GM18868 (cell line): Measurements from ENCODE around the gene GAS2L1.
"Not testable (repeated sequence)": the region's sequence is repeated elsewhere in the genome, so short reads cannot be mapped to it uniquely, and the experiment has no call there.

Experiments used
- ATAC-seq: cut with Tn5 transposase; IDR thresholded peaks from one replicate; pipeline ENCODE4 v1.9.1; 2021; ENCODE audit warnings: mild to moderate bottlenecking, moderate library complexity; ENCODE audit not compliant: unreplicated experiment

The GAS2L1 gene

GRCh38 chr22:29340566-29340965, 34.1 kb downstream of the GAS2L1 start:
- ATAC-seq = no peak

- no peak for ATAC-seq
Measured at GRCh38 chr22:29341056-29341848, 34.8 kb downstream of the GAS2L1 start.

DNA sequence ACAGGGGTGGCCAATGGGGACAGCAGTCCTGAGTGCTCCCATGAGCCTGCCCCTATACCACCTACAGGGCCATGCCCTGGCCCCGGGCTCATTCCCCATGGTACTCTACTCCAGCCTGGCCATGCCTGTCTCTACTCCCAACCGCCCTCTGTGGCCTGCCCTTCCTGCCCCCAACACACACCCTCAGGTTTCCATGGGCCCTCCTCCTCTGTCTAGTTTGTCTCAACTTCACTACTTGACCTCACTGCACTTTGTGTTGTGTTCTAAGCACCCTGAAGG, 35.3 kb downstream of the GAS2L1 start:
- no peak for ATAC-seq

DNA sequence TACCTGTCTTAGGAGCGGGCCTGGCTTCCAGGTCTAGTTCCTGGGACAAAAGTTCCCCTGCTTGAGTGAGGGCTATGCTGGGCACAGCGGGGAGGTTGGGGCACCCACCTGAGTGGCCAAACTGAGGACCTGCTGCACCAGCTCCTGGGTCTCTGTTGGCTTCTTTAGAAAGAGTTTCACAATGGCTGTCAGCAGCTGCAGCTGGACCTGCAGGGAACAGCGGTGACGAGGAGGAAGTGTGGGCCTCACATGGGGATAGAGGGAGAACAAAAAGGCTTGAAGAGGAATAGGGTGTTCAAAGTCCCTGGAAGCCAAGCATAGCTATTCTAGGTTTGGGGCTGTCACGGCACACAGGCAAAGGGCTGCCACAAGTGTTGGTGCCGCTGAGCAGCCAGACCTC, 35.7 kb downstream of the GAS2L1 start:
- no peak for ATAC-seq

DNA sequence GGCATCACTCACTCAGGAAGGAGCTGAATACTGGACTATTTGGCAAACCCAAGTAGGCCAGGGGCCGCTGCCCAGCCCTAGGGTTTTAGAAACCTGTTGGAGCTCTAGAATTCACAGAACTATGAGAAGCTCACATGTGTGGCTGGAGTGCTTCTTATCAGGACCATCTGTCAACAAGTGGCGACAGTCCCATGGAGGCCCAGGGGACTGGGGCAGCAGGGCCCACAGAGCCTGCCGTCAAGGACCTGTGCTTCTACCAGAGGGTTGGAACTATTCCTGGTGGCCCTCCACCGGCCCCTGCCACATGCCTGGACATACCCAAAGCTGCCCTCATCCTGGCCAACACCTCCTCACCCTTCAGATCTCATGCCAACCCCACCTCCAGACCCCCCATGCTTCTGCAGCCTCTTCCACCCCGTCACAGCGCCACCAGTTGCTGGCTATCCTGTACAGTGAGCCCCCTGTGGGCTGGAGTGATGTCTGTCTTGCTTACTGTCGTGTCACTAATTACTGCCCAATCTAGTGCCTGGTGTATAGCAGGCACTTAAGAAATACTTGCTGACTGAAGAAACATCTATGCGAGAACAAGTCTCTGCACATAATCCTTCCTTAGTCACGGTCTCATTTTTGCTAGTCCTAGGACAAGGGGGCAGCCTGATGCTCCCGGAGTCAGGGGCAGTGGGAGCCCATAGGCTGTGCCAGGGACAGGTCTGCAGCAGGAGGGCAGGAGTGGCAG, 36.3 kb downstream of the GAS2L1 start:
- no peak for ATAC-seq

DNA sequence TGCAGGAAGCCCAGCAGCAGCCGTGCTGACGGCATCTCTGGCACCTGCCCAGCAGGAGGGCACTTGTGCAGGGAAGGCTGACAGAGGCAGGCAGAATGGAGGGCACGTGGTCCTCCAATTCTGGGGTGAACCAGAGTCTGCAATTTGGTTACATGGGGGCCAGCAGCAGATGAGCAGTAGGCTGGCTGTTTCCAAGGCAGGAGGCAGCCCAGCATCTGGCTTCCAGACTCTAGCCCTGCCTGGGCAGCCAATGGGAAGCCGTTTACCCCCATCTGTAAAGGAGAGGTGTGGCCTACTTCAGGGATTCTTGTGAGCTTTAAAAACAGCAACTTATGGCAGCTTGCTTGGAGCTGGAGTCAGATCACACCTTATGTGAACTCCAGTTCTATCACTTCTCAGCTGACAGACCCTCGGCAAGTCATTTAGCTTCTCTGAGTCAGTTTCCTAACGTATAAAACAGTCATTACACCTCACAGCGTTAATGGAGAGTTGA, 36.9 kb downstream of the GAS2L1 start:
- no peak for ATAC-seq

DNA sequence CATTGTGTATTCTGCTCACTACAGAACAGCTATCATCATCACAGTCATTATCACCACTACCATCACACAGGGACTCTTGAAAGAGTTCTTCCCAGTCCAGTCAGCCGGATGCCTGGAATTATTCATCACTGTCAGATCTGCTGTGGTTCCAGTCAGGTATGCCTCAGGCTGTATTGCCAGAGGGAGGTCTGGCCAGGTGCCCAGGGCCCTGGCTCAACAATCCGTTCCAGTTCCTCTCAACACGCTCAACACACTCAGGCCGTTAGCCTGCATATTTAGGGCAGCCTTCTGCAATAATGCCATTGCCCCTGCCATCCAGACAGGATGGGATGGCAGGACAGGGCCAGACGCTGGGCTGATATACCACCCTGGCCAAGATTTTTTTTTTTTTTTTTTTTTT, 37.7 kb downstream of the GAS2L1 start:
- no peak for ATAC-seq

GRCh38 chr22:29344889-29345288, 38.4 kb downstream of the GAS2L1 start:
- ATAC-seq = not testable (repeated sequence)

- ATAC-seq = no peak
Measured at GRCh38 chr22:29345932-29346331, 39.5 kb downstream of the GAS2L1 start.

- no peak for ATAC-seq
Measured at GRCh38 chr22:29346659-29347058, 40.2 kb downstream of the GAS2L1 start.

GRCh38 chr22:29348041-29348440, 41.6 kb downstream of the GAS2L1 start:
- no peak for ATAC-seq

DNA sequence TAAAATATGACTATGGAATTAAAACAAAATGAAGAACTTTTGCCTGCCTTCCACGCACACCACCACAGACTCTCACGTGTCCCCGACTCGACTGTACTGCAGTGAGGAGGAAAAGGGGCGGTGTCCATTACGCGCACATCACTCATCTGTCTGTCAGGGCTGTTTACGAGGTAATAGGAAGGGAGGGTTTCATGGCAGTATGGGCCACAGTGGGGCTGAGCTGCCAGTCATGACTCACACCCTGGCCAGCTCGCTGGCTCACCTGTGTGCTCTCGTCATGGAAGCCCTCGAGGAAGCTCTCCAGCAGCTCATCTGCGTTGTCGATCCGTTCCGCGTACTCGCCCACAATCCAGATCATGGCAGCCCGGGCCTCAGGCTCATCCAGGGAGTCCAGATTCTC, 42.5 kb downstream of the GAS2L1 start:
- ATAC-seq = no peak

DNA sequence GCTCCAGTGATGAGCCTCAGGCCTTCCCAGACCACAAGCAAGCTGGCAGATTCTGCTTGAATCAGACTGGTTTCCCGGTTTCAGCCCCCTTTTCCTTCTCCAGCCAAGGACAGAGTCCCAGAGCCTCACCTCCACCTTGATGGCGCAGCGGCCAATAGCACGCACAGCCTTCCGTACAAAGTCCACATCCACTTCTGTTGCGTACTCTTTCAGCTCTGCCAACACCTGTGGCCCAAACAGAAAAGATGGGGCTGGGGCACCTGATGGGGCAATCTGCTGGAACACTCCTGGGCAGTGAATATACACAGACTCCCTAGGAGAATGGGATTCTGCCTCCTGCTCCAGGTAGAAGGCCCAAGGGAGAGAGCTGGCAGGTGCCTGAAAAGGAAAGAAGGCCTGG, 44.6 kb downstream of the GAS2L1 start:
- ATAC-seq = no peak

GRCh38 chr22:29351891-29352290, 45.4 kb downstream of the GAS2L1 start:
- ATAC-seq = no peak

DNA sequence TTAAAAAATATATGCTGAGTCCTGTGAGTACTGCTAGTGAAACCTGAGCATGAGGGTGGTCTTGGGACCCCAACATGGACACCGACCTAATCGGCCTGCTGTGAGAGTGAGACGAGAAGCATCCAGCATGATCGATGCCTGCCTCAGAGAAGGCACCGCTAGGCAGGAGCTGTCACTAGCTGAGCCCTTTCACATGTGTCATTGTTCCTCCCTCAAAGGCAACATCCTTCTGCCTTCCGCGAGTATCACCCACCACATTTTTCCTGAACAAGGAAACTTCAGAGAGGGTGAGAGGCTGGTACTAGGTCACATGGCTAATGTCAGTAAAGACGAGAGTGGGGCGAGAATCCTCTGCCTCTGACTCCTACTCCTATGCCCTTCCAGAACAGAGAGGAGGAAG, 46.3 kb downstream of the GAS2L1 start:
- ATAC-seq = no peak

DNA sequence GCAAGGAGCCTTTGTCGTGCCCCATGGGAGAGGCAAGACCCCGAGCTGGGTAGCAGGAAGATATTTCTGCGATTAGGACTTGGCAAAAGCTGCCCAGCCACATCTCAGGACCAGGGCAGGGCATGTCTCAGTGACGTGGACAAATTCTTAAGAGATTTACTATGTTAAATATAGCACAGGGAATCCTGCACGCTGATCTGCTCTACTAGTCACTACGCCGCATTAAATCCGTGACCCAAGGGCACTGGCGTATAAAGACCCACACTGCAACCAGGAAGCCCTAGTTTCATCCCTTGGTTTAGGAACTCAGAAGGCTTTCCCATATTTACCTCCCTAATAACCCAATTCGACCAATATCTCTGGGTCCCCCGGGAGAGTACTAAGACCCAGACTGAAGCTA, 46.8 kb downstream of the GAS2L1 start:
- ATAC-seq = no peak

DNA sequence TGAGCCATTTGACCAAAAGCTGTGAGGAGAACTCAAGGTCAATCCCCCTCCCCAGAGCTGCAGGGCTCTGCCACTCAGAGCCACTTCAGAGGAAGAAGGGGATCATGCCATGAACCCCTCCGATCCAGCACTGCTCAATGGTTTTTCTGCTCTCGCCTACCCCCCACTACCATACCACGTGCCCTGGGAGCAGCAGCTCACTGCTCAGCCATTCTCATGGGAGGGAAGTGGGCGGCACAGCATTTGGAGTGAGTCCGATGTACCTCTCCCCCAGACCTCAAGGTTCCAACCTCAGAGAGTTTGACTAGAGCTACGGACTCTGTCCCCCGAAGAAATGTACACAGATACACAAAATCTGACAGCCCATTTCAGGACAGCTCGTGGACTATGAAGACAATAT, 47.4 kb downstream of the GAS2L1 start:
- ATAC-seq = no peak

- ATAC-seq = not testable (repeated sequence)
Measured at GRCh38 chr22:29357193-29357890, 50.9 kb downstream of the GAS2L1 start.

- no peak for ATAC-seq
Measured at GRCh38 chr22:29359469-29359868, 53.0 kb downstream of the GAS2L1 start.
